Measurements from ENCODE around the gene GMDS. TPM values are rescaled to one million over a fixed set of nuclear protein-coding genes. Genes with fewer than 3 reads are reported as not detected.

GMDS gene
- total and polyA plus RNA-seq, 2 of the 8 experiments (the other 6 are each of a cell fraction or from before 2014, with no cell fraction given): 16.8 to 50.0 TPM

DNA sequence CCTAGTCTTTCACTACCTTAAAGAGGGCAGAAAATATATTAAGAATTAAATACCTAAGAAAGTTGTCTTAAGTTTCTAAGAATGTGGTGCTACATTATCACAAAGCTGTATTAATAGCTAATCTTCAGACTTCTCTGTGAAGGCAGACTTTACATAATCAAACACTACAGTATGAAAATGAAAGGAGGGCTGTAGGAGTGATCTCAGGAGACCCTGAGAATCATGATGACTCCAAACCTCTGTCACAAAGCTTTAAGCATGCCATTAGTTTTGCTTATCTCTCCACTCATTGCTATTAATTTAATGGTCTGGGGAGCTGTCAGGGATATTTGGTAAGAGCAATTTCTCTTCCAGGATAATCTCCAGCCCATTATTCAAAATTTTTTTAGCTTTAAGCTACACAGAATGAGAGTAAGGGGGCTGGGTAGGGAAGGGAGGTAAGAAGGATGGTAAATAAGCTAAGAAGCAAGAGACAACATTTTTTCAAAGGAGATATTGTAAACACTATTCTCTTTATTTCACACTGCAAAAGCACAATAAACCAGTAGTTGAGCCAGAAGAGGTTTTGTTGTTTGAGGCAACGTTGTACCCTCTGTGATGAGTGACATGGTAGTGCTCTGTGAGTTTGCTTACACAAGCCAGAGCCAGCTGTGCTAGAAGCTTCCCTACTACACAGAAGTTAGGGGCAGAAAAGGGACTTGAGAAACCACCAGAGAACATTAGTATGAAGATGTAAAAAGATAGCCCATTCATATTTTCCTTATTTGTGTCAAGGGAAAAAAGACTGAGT is 258.8 kb downstream of the GMDS start:
- no peak overlapping the region for H3K14ac ChIP-seq (ENCODE audit: insufficient read length)
- no peak overlapping the region for H2BK12ac ChIP-seq (ENCODE audit: low read depth, low read length)
- CTCF ChIA-PET (ENCODE audit: partially characterized antibody): interaction anchor here (0.6 kb wide), 1 partner anchor 194 kb away, joined by 3 read pairs; no protein-coding TSS in a partner anchor
- TF ChIP-seq, protein P1, sequence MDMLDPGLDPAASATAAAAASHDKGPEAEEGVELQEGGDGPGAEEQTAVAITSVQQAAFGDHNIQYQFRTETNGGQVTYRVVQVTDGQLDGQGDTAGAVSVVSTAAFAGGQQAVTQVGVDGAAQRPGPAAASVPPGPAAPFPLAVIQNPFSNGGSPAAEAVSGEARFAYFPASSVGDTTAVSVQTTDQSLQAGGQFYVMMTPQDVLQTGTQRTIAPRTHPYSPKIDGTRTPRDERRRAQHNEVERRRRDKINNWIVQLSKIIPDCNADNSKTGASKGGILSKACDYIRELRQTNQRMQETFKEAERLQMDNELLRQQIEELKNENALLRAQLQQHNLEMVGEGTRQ (IDR thresholded peaks at IDR 0.05; ENCODE audit: low read length): no peak
- TF ChIP-seq, protein P2, sequence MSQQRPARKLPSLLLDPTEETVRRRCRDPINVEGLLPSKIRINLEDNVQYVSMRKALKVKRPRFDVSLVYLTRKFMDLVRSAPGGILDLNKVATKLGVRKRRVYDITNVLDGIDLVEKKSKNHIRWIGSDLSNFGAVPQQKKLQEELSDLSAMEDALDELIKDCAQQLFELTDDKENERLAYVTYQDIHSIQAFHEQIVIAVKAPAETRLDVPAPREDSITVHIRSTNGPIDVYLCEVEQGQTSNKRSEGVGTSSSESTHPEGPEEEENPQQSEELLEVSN (IDR thresholded peaks at IDR 0.05): no peak
- TF ChIP-seq SIN3A (conservative IDR thresholded peaks at IDR 0.05 in 1 of 2, IDR thresholded peaks at IDR 0.05 in 1 of 2; ENCODE audit: low read depth in 1 of 2, low read length in 2 of 2) (no peak), PHF8 (conservative IDR thresholded peaks at IDR 0.05; ENCODE audit: low read depth, low read length) (no peak), MAFK (IDR thresholded peaks at IDR 0.05; ENCODE audit: low read depth, low read length) (no peak), CBX5 (IDR thresholded peaks at IDR 0.05; ENCODE audit: low read depth, low read length) (no peak), TAF7 (optimal IDR thresholded peaks at IDR 0.05; ENCODE audit: borderline replicate concordance, low read depth, low read length) (no peak), GTF2F1 (IDR thresholded peaks at IDR 0.05; ENCODE audit: borderline replicate concordance, low read depth, low read length) (no peak)
- TF ChIP-seq, protein P3, sequence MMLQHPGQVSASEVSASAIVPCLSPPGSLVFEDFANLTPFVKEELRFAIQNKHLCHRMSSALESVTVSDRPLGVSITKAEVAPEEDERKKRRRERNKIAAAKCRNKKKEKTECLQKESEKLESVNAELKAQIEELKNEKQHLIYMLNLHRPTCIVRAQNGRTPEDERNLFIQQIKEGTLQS (IDR thresholded peaks at IDR 0.05; ENCODE audit: insufficient read depth, low read depth, low read length): no peak

More for the DNA sequence above, 258.8 kb downstream of the GMDS start:
- H3K4me3 ChIP-seq (ENCODE audit: extremely low read depth in 1 of 4, insufficient read depth in 2 of 4, low read depth in 3 of 4, low read length in 4 of 4): no peak overlapping the region
- H3K4me1 ChIP-seq (replicated peaks in 1 of 4; ENCODE audit: control insufficient read depth in 3 of 4, insufficient read depth in 4 of 4, low read length in 3 of 4): no peaks in the 10 kb centered on the region
- H3K36me3 ChIP-seq (ENCODE audit: control insufficient read depth in 2 of 4, insufficient read depth in 4 of 4, low read length in 3 of 4): no peaks in the 10 kb centered on the region
- no peak for DNase-seq (ENCODE audit: low read depth in 1 of 2, low spot score in 2 of 2)
- H4K91ac ChIP-seq (replicated peaks; ENCODE audit: insufficient read length, low read length): no peak overlapping the region
- no peak overlapping the region for H3K27ac ChIP-seq (ENCODE audit: low read depth, low read length)
- no peaks in the 10 kb centered on the region for H3K79me1 ChIP-seq (ENCODE audit: low read depth, low read length)
- H3K56ac ChIP-seq (replicated peaks; ENCODE audit: insufficient read length, low read depth, low read length): no peak overlapping the region
- 93% methylated on average over 1 of the region's 1 CpG; no CpG with 5 or more reads in 1 of the 2 experiments for WGBS, 2 experiments (ENCODE audit: extremely low coverage in 1 of 2, insufficient coverage in 1 of 2, insufficient read length in 1 of 2, insufficient replicate concordance in 2 of 2, low coverage in 1 of 2, low lambda C conversion rate in 2 of 2, missing lambda C conversion rate in 1 of 2)
- H3K27me3 ChIP-seq (replicated peaks in 1 of 4; ENCODE audit: control insufficient read depth in 3 of 4, extremely low read depth in 1 of 4, insufficient read depth in 3 of 4, low read length in 3 of 4): no peaks in the 10 kb centered on the region
- H3K4me2 ChIP-seq (ENCODE audit: insufficient read depth in 1 of 2, low read depth in 2 of 2, low read length in 2 of 2): no peak overlapping the region
- no peak for FAIRE-seq
- no peak overlapping the region for H3K18ac ChIP-seq (ENCODE audit: extremely low read depth, low read length)
- H3K23ac ChIP-seq (ENCODE audit: insufficient read length): no peak overlapping the region
- H2BK20ac ChIP-seq (ENCODE audit: low read length): no peak overlapping the region
- POLR2A ChIA-PET (ENCODE audit: partially characterized antibody): interaction anchor here (0.6 kb wide), 1 partner anchor 26 kb away, joined by 3 read pairs; no protein-coding TSS in a partner anchor
- H4K20me1 ChIP-seq (replicated peaks in 1 of 2; ENCODE audit: control insufficient read depth in 1 of 2, insufficient read depth in 2 of 2, low read length in 2 of 2): no peaks in the 10 kb centered on the region
- no peak overlapping the region for H2BK5ac ChIP-seq (ENCODE audit: low read depth, low read length)
- H4K5ac ChIP-seq (ENCODE audit: insufficient read length, low read depth, low read length): no peak overlapping the region
- H3K23me2 ChIP-seq (ENCODE audit: low read depth, low read length): no peaks in the 10 kb centered on the region; the same call in 1 of the 2 replicates
- no peak overlapping the region for H4K8ac ChIP-seq (ENCODE audit: extremely low read depth, insufficient read depth, low read length)
- H3K9ac ChIP-seq (replicated peaks in 1 of 4; ENCODE audit: extremely low read depth in 1 of 4, low read depth in 3 of 4, low read length in 3 of 4): no peak overlapping the region
- H2BK15ac ChIP-seq (ENCODE audit: low read length): no peak overlapping the region
- no peak overlapping the region for H2BK120ac ChIP-seq (replicated peaks; ENCODE audit: low read depth, low read length)
- H3K79me2 ChIP-seq (ENCODE audit: control insufficient read depth in 1 of 2, insufficient read depth in 2 of 2, low read length in 2 of 2): no peaks in the 10 kb centered on the region
- no peak overlapping the region for H3K4ac ChIP-seq (replicated peaks; ENCODE audit: insufficient read length, low read depth, low read length)
- no peak overlapping the region for H2AFZ ChIP-seq (ENCODE audit: low read length)
- no peaks in the 10 kb centered on the region for H3K9me3 ChIP-seq (ENCODE audit: insufficient read depth in 2 of 2, low read depth in 1 of 2, low read length in 1 of 2)
- no peak overlapping the region for H2AK5ac ChIP-seq (ENCODE audit: low read depth, low read length)
